Neural progenitor cell (in vitro differentiated cells): ENCODE data around the gene DHRS7. TPM values are rescaled to one million over a fixed set of nuclear protein-coding genes. Genes with fewer than 3 reads are reported as not detected.

ENCODE experiments used
- DNase-seq: peaks from one replicate; pipeline ENCODE4 v3.0.0-alpha.2; 2016; ENCODE audit warnings: low spot score
- H2AFZ ChIP-seq: fragments of 200-600 bp; sonication (generic); replicated peaks from 2 replicates; pipeline ENCODE4 v1.6.1; 2016; ENCODE audit warnings: antibody characterized with exemption
- H3F3A ChIP-seq: fragments of 200-600 bp; sonication (generic); 2 replicates; pipeline ENCODE4 v1.6.1; 2016; ENCODE audit warnings: antibody characterized with exemption, low read depth
- H3K27ac ChIP-seq: fragments of 200-600 bp; sonication (generic); 2 replicates; pipeline ENCODE4 v1.5.1; 2016; ENCODE audit warnings: mild to moderate bottlenecking
- H3K27me3 ChIP-seq: fragments of 200-600 bp; sonication (generic); 2 replicates; pipeline ENCODE4 v1.6.1; 2016; ENCODE audit warnings: mild to moderate bottlenecking, moderate library complexity
- H3K36me3 ChIP-seq: fragments of 200-600 bp; sonication (generic); 2 replicates; pipeline ENCODE4 v1.5.1; 2016
- H3K4me1 ChIP-seq: fragments of 200-600 bp; sonication (generic); 2 replicates; pipeline ENCODE4 v1.6.1; 2016; ENCODE audit warnings: mixed run types
- H3K4me2 ChIP-seq: fragments of 200-600 bp; sonication (generic); 2 replicates; pipeline ENCODE4 v1.6.1; 2016
- H3K4me3 ChIP-seq: fragments of 200-600 bp; sonication (generic); 2 replicates; pipeline ENCODE4 v1.5.1; 2016
- H3K79me2 ChIP-seq: fragments of 200-600 bp; sonication (generic); 2 replicates; pipeline ENCODE4 v1.6.1; 2016; ENCODE audit warnings: low read depth
- H3K9ac ChIP-seq: fragments of 200-600 bp; sonication (generic); 2 replicates; pipeline ENCODE4 v1.6.1; 2016
- H3K9me3 ChIP-seq: fragments of 200-600 bp; sonication (generic); 2 replicates; pipeline ENCODE4 v1.5.1; 2016; ENCODE audit warnings: low read depth
- H4K20me1 ChIP-seq: fragments of 200-600 bp; sonication (generic); 2 replicates; pipeline ENCODE4 v1.6.1; 2016; ENCODE audit warnings: low read depth
- H3K27ac Mint-ChIP-seq: 3 replicates; pipeline ENCODE4 v1.8.0; 2021; ENCODE audit warnings: mixed read lengths
- H3K27me3 Mint-ChIP-seq: 2 replicates; pipeline ENCODE4 v1.8.0; 2022; ENCODE audit warnings: low read depth, mild to moderate bottlenecking, inconsistent platforms, moderate library complexity, mixed read lengths; ENCODE audit not compliant: insufficient read depth
- H3K36me3 Mint-ChIP-seq: 3 replicates; pipeline ENCODE4 v1.8.0; 2021; ENCODE audit warnings: mixed read lengths
- H3K4me1 Mint-ChIP-seq: 3 replicates; pipeline ENCODE4 v1.8.0; 2021; ENCODE audit warnings: mixed read lengths
- H3K4me3 Mint-ChIP-seq: 3 replicates; pipeline ENCODE4 v1.8.0; 2021; ENCODE audit warnings: mild to moderate bottlenecking, moderate library complexity, mixed read lengths
- H3K9me3 Mint-ChIP-seq: 3 replicates; pipeline ENCODE4 v1.8.0; 2020; ENCODE audit warnings: mixed read lengths
- CTCF ChIP-seq: fragments of 200-600 bp; sonication (generic); IDR thresholded peaks from 2 replicates; pipeline ENCODE4 v1.5.1; 2017; ENCODE audit warnings: antibody characterized with exemption, mild to moderate bottlenecking
- EZH2 ChIP-seq: fragments of 200-600 bp; sonication (generic); IDR thresholded peaks from 2 replicates; pipeline ENCODE4 v1.6.1; 2017; ENCODE audit warnings: antibody characterized with exemption, mild to moderate bottlenecking, moderate library complexity
- EZH2phosphoT487 ChIP-seq: fragments of 200-600 bp; sonication (generic); IDR thresholded peaks from 2 replicates; pipeline ENCODE4 v1.6.1; 2017; ENCODE audit warnings: antibody characterized with exemption
- total RNA-seq: library from RNA; depleted of rRNA; stranded (reverse); fragments of >200 nt; gene quantifications from 2 replicates; pipeline ENCODE4 v1.2.3, GENCODE V29; 2015; ENCODE audit warnings: low replicate concordance

DHRS7 gene
- total RNA-seq, 1 donor from 2014 or later: 47.8 TPM

- Histone ChIP-seq H2AFZ (no peak overlapping the region), H3K27me3 (no peaks in the 10 kb centered on the region), H4K20me1 (no peaks in the 10 kb centered on the region), H3K4me1 (no peaks in the 10 kb centered on the region), H3K27ac (no peak overlapping the region), H3K4me2 (no peak overlapping the region), H3K9me3 (no peaks in the 10 kb centered on the region), H3K79me2 (no peaks in the 10 kb centered on the region), H3K9ac (no peak overlapping the region), H3K4me3 (no peak overlapping the region), H3K36me3 (no peaks in the 10 kb centered on the region), H3F3A (no peaks in the 10 kb centered on the region)
- H3K27ac Mint-ChIP-seq: no peak overlapping the region
- H3K4me1 Mint-ChIP-seq: no peaks in the 10 kb centered on the region
- H3K27me3 Mint-ChIP-seq: peaks cover 4% of the 10 kb centered on the region
- no peaks in the 10 kb centered on the region for H3K36me3 Mint-ChIP-seq
- H3K4me3 Mint-ChIP-seq: no peak overlapping the region
- TF ChIP-seq EZH2: no peak
- TF ChIP-seq CTCF: no peak
- DNase-seq: no peak
- peaks cover 25% of the 10 kb centered on the region for H3K9me3 Mint-ChIP-seq
Measured at GRCh38 chr14:60196291-60196690, 31.1 kb upstream of the DHRS7 start.

- DNase-seq: peak; percentile 14
- H3K4me3 ChIP-seq: no peak overlapping the region
Measured at GRCh38 chr14:60195179-60195810, 30.1 kb upstream of the DHRS7 start.

GRCh38 chr14:60189923-60190840 lies 25.0 kb upstream of the DHRS7 start:
- no peaks in the 10 kb centered on the region for H4K20me1 ChIP-seq
- no peak overlapping the region for H2AFZ ChIP-seq
- H3K4me2 ChIP-seq: no peak overlapping the region
- H3K36me3 ChIP-seq: no peaks in the 10 kb centered on the region
- H3K4me3 Mint-ChIP-seq: no peak overlapping the region
- TF ChIP-seq CTCF: no peak
- no peak for TF ChIP-seq EZH2phosphoT487
- TF ChIP-seq EZH2: no peak
- no peaks in the 10 kb centered on the region for H3K79me2 ChIP-seq
- peaks cover 2% of the 10 kb centered on the region for H3K27me3 Mint-ChIP-seq
- no peaks in the 10 kb centered on the region for H3F3A ChIP-seq
- no peak overlapping the region for H3K27ac ChIP-seq
- H3K4me3 ChIP-seq: no peak overlapping the region
- H3K9ac ChIP-seq: no peak overlapping the region
- no peaks in the 10 kb centered on the region for H3K9me3 ChIP-seq
- no peak overlapping the region for H3K27ac Mint-ChIP-seq
- H3K4me1 Mint-ChIP-seq: no peaks in the 10 kb centered on the region
- no peaks in the 10 kb centered on the region for H3K27me3 ChIP-seq
- H3K4me1 ChIP-seq: no peaks in the 10 kb centered on the region
- no peaks in the 10 kb centered on the region for H3K36me3 Mint-ChIP-seq
- H3K9me3 Mint-ChIP-seq: no peaks in the 10 kb centered on the region
- no peak for DNase-seq

More at GRCh38 chr14:60195179-60195810, 30.1 kb upstream of the DHRS7 start:
- no peaks in the 10 kb centered on the region for H3K27me3 ChIP-seq
- H4K20me1 ChIP-seq: no peaks in the 10 kb centered on the region
- Mint-ChIP-seq H3K9me3 (peaks cover 19% of the 10 kb centered on the region), H3K36me3 (no peaks in the 10 kb centered on the region), H3K27me3 (peaks cover 4% of the 10 kb centered on the region), H3K4me1 (no peaks in the 10 kb centered on the region), H3K4me3 (no peak overlapping the region), H3K27ac (no peak overlapping the region)
- no peaks in the 10 kb centered on the region for H3F3A ChIP-seq
- no peaks in the 10 kb centered on the region for H3K36me3 ChIP-seq
- no peaks in the 10 kb centered on the region for H3K9me3 ChIP-seq
- H3K27ac ChIP-seq: no peak overlapping the region
- no peaks in the 10 kb centered on the region for H3K79me2 ChIP-seq
- H3K4me1 ChIP-seq: no peaks in the 10 kb centered on the region
- H3K4me2 ChIP-seq: no peak overlapping the region
- TF ChIP-seq EZH2 (no peak), CTCF (peak; percentile 28), EZH2phosphoT487 (no peak)
- no peak overlapping the region for H3K9ac ChIP-seq
- H2AFZ ChIP-seq: peak overlapping the region; percentile 1
